TTC549 (cell line): ENCODE measurements around the gene USP26.
"Not testable (repeated sequence)": the region's sequence is repeated elsewhere in the genome, so short reads cannot be mapped to it uniquely, and the experiment has no call there.

Experiments
- FAIRE-seq: peaks from 2 replicates; lab custom pipeline; 2012; peaks lifted over from hg19 to GRCh38; lab: Jason Lieb, UNC

Gene USP26

GRCh38 chrX:133007458-133007857, 89.5 kb downstream of the USP26 start:
- FAIRE-seq: no peak

GRCh38 chrX:133005616-133006015, 91.3 kb downstream of the USP26 start:
- no peak for FAIRE-seq

GRCh38 chrX:133005042-133005441, 91.9 kb downstream of the USP26 start:
- peak; percentile 67 for FAIRE-seq

GRCh38 chrX:132999209-132999608, 97.7 kb downstream of the USP26 start:
- FAIRE-seq: no peak

- no peak for FAIRE-seq
Observed at GRCh38 chrX:132990835-132991234, 106.1 kb downstream of the USP26 start.

GRCh38 chrX:132986556-132986955, 110.4 kb downstream of the USP26 start:
- FAIRE-seq: no peak

GRCh38 chrX:132984058-132984650, 112.8 kb downstream of the USP26 start:
- FAIRE-seq: no peak

GRCh38 chrX:132983496-132983895, 113.4 kb downstream of the USP26 start:
- FAIRE-seq: no peak

- not testable (repeated sequence) for FAIRE-seq
Observed at GRCh38 chrX:132980035-132980434, 116.9 kb downstream of the USP26 start.
